Duodenal mucosa (tissue), 2 donors: ENCODE data around the gene FAM111B.

ENCODE experiments used
- H3K27ac ChIP-seq: one replicate; pipeline ENCODE4 v1.7.0; 2013; ENCODE audit warnings: low read depth, low read length
- H3K27me3 ChIP-seq, 2 donors: one replicate each; pipeline ENCODE4 v1.7.0; 2013; ENCODE audit warnings: low read length in 2 of 2, control low read depth in 1 of 2; ENCODE audit not compliant: insufficient read depth in 2 of 2, control insufficient read depth in 1 of 2
- H3K36me3 ChIP-seq, 2 donors: one replicate each; pipeline ENCODE4 v1.7.0; 2013; ENCODE audit warnings: low read length in 2 of 2, control low read depth in 1 of 2; ENCODE audit not compliant: insufficient read depth in 2 of 2, control insufficient read depth in 1 of 2
- H3K4me1 ChIP-seq, 2 donors: one replicate each; pipeline ENCODE4 v1.7.0; 2013; ENCODE audit warnings: low read length in 2 of 2, control low read depth in 1 of 2; ENCODE audit not compliant: insufficient read depth in 2 of 2, control insufficient read depth in 1 of 2
- H3K4me3 ChIP-seq, 2 donors: one replicate each; pipeline ENCODE4 v1.7.0; 2013; ENCODE audit warnings: low read length in 2 of 2, low read depth in 1 of 2
- H3K9ac ChIP-seq, 2 donors: one replicate each; pipeline ENCODE4 v1.7.0; 2013; ENCODE audit warnings: low read length in 2 of 2, low read depth in 1 of 2
- H3K9me3 ChIP-seq, 2 donors: one replicate each; pipeline ENCODE4 v1.7.0; 2013; ENCODE audit warnings: low read length in 2 of 2, control low read depth in 1 of 2; ENCODE audit not compliant: control insufficient read depth in 1 of 2

FAM111B gene

DNA sequence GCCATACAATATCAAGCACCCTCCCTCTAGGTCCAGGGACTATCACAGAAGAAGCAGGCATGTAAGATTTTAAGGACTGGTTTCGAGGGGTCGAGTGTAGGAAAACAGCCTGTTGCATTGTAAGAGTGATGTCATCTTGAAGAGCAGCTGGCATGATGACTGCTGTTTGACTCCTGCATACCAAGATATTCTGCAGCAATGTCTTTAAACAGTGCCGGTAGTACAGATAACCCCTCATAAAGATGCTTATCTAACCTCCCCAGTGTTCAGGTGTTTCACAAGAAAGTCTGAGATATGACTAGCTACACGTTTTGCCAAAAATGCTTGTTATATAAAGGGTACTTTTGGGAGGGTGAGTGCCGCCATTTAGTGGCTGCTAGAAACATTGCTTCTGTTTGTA is 47.6 kb downstream of the FAM111B start:
- Histone ChIP-seq H3K4me1 (no peaks in the 10 kb centered on the region), H3K9me3 (no peaks in the 10 kb centered on the region), H3K36me3 (peaks cover 9 to 12% of the 10 kb centered on the region in 2 donors), H3K4me3 (no peak overlapping the region), H3K27me3 (no peaks in the 10 kb centered on the region), H3K27ac (no peak overlapping the region), H3K9ac (no peak overlapping the region)

DNA sequence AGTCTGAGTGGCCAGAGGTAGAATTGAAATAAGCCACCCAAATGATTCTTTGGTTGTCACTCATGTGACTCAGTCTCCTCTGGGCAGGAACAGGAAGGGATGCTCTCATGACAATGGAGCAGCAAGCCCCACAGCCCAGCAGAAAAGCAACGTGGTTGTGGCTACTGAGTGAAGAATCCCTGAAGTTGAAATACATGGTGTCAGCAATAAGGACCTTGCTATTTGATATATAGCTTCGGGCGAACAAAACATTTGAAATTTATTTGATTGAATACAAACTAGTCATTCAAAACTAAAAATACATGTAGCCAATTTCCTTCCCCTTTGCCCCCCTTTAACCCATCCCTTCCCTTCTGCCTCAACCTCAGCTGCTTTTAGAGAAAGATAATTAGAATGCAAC is 50.4 kb downstream of the FAM111B start:
- no peak overlapping the region for H3K27ac ChIP-seq
- peaks cover 0 to 5% of the 10 kb centered on the region in 2 donors for H3K36me3 ChIP-seq
- no peak overlapping the region for H3K9ac ChIP-seq
- no peaks in the 10 kb centered on the region for H3K9me3 ChIP-seq
- no peaks in the 10 kb centered on the region for H3K4me1 ChIP-seq
- H3K27me3 ChIP-seq = no peaks in the 10 kb centered on the region
- no peak overlapping the region for H3K4me3 ChIP-seq

DNA sequence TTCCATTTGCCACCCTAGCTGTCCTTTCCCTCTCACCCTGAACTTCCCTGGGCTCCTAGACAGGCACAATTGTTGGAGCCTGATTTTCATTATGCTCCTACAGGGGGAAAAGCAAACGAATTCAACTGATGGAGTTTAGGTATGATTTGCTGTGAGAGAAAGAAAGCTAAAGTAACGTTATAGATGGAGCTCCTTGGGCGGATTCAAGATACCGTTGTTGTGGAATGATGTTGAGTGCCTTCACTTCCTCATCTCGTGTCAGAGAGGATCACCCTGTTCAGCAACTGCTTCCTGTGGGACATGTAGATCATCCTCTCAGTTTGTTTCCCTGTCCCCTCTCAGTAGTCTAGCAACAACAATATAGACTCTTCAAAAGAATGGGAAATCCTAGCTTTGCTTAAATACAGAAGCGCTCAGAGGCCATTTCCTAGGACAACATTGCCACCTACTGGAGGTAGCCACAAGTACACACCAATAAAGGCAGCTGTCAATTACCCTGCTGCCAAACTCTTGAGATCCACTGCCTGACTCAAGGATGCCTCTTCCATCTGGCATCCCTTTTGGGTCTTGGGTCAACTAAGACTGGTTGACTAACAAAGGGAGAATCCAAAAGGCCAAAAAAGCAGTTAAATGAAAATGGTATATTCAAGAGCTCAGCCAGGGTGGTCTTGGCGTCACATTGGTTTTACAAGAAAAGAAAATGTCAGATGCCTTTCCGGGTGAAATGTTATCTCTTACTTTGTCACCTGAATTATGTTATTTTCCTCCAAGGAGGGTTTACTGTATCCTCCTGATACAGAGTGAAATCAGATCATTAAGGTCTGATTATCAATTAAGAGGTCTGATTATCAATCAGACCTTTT is 51.4 kb downstream of the FAM111B start:
- Histone ChIP-seq H3K9ac (no peak overlapping the region), H3K36me3 (no peaks in the 10 kb centered on the region), H3K4me1 (no peaks in the 10 kb centered on the region), H3K27me3 (no peaks in the 10 kb centered on the region), H3K27ac (no peak overlapping the region), H3K9me3 (no peaks in the 10 kb centered on the region), H3K4me3 (no peak overlapping the region)

DNA sequence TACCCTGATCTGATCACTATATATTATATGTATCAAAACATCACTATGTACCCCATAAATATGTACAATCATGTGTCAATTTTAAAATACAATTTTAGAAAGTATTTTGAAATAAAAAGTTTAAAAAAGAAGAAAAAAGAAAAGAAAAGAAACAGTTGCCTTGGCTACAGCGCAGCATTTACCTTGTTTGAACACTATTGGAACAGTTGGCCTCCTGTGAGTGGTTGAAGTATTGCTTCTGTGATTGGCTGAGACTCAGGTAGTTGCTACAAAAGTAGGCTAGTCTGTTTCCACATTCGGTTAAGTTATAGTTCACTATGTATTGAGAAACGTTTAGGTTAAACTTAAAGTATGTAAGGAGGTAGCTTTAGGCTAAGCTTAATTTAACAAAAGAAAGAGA is 57.0 kb downstream of the FAM111B start:
- Histone ChIP-seq H3K4me1 (no peaks in the 10 kb centered on the region), H3K27ac (no peak overlapping the region), H3K27me3 (no peaks in the 10 kb centered on the region), H3K4me3 (no peak overlapping the region), H3K9ac (no peak overlapping the region), H3K36me3 (no peaks in the 10 kb centered on the region), H3K9me3 (no peaks in the 10 kb centered on the region)

DNA sequence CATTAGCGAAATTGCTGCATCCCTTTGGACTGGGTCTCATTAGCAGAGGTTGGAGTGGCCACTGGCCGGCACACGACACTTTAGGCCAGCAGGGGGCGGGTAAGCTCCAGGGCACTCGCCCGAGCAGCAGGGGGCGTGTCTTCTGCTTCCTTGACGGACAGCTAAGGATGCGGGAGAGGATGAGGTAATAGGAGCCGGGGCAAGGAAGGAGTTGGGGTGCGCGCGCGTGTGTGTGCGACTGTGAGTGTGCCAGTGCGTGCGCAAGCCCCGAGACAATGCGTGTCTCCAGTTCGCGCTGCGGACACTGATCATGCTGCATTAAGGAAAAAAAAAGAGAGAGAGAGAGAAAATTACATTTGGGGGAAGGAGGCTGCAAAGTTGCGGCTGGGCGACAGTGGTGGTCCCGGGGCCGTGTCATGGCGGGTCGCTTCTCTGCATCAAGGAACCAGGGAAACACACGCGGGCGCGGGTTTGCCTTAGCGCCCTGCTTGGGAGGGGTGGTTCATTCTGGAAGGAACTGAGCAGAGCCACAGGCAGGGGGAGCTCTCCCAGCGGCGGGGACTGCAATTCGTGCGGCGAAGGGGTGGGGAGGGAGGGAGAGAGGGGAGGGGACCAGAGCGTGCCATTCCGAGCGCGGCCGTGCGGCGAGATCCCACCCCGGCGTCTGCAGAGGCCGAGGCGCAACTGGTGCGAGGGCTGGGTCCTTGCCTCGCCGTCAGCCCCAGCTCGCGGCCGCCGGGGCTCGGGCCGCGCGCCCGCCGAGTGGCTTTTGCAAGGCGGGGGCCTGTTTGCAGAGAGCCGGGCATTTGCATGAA is 64.7 kb downstream of the FAM111B start, which contains the start of gene DTX4:
Gene DTX4, plus strand, starts transcription at position 625 of the 815 bp plus-strand sequence. CDS start 464 bp downstream, outside the sequence.
- peak within 1 kb of the TSS; percentile 73 to 77 for H3K9ac ChIP-seq
- H3K36me3 ChIP-seq = peaks cover 0 to 8% of the 10 kb centered on the region in 2 donors
- peaks cover 20 to 26% of the 10 kb centered on the region in 2 donors for H3K4me1 ChIP-seq
- no peaks in the 10 kb centered on the region for H3K9me3 ChIP-seq
- peak within 1 kb of the TSS; percentile 75 to 80 for H3K4me3 ChIP-seq
- peak within 1 kb of the TSS; percentile 90 for H3K27ac ChIP-seq
- H3K27me3 ChIP-seq = no peaks in the 10 kb centered on the region

DNA sequence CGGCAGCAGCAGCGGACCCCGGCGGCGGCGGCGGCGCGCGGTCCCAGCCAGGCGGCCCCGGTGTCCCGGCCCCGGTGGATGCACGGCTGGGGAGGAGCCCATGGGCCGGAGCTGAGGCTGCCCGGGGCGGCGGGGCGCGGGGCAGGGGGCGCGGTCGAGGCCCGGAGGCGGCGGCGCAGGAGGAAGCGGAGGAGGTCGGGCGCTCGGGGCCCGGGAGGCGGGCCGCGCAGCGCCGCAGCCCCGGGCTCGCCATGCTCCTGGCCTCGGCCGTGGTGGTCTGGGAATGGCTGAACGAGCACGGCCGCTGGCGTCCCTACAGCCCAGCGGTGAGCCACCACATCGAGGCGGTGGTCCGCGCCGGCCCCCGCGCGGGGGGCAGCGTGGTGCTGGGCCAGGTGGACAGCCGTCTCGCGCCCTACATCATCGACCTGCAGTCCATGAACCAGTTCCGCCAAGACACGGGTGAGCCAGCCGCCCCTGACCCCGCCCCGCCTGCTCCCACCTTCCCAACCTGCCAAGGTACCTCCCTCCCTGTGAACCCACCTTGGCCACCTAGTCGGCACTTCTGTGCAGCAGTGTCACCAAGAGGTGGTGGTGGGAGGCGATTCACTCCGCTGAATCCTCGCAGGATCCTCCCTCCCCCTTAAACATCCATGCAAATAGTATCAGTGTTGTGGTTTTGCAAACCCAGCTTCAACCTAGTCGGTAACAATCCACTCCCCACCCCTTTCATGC is 65.5 kb downstream of the FAM111B start:
- Histone ChIP-seq H3K27me3 (no peaks in the 10 kb centered on the region), H3K9ac (peak overlapping the region; percentile 73 to 77), H3K4me3 (peak overlapping the region; percentile 75 to 80), H3K36me3 (peaks cover 0 to 12% of the 10 kb centered on the region in 2 donors), H3K9me3 (no peaks in the 10 kb centered on the region), H3K4me1 (peaks cover 28 to 32% of the 10 kb centered on the region in 2 donors), H3K27ac (peak overlapping the region; percentile 90)

DNA sequence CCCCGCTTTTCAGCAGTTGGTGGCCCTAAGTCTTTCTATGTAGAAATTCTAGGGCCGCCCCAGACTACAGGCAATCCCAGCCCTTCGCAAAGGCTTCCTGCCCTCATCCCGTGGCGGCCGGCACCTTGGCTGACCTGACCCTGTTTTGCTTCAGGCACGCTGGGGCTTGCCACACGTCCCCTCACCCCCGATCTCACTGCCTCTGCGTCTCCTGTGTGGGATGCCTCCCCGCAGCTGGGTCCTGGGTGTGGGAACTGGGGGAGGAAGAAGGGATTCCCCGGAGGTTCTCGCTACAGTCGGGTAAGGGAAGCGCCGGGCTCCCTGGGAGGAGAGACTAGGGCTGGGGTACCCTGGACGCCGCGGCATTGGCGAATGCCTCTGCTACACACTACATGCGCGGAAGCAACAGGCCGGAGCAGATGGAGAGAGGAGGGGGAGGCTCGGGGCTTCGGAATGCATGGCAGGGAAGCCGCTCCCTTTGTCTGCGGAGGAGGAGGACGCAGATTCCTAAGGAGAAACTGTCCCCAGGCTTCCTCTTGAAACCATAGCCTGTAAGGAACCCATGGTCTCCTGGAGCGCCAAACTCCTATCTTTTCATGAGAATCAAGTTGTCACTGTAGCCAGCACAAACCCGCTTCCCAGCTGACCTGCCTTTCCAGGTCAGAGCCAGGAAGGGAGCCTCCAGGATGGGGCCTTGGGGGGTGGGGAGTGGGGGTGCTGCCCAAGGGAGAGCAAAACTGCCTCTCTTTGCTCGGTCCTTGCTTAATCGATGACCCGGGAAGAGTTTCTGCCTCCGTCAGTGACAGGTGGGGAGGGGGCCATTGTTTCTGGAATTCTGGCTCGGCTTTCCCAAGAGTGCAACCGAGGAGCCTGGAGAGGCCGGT is 66.3 kb downstream of the FAM111B start:
- peaks cover 29 to 37% of the 10 kb centered on the region in 2 donors for H3K4me1 ChIP-seq
- H3K4me3 ChIP-seq = peak overlapping the region; percentile 75 to 80
- H3K27me3 ChIP-seq = no peaks in the 10 kb centered on the region

DNA sequence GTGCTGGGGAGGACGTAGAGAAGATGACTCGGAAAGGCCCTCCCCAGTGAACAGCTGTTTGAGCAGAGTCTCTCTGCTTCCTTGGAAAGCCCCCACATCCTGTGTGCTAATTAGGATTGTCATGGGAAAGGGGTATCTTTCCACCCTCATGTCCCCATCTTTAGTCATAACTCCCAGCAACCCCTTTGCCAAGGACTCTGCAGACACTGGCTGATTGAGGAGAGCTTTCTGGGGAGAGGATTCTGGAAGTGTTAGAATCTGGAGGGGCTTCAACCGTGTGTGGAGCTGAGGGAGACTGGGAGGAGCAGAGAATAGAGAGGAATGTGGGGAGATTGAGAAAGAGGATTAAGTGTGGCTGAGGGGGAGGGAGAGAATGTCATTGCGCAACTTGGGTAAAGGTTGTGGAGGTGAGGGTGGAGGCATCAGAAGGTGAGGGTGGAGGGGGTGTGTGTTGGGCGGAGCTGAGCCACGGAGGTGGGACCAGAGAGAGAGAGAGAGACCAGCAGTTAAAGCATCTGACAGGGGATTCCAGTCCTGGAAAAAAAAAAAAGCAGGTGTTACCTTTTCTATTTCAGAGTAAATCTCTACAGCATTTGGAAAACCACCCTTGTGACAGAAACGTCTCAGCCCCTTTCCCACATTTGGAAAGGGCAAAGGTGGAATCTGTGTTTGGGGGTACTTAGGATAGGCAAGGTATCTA is 67.1 kb downstream of the FAM111B start:
- Histone ChIP-seq H3K4me3 (peak overlapping the region; percentile 75 to 80), H3K27ac (peak overlapping the region; percentile 90), H3K36me3 (peaks cover 0 to 17% of the 10 kb centered on the region in 2 donors), H3K4me1 (peaks cover 29 to 37% of the 10 kb centered on the region in 2 donors), H3K9me3 (no peaks in the 10 kb centered on the region), H3K9ac (peak overlapping the region; percentile 73 to 77), H3K27me3 (no peaks in the 10 kb centered on the region)

More for the DNA sequence above, 66.3 kb downstream of the FAM111B start:
- peak overlapping the region; percentile 73 to 77 for H3K9ac ChIP-seq
- H3K9me3 ChIP-seq = no peaks in the 10 kb centered on the region
- H3K36me3 ChIP-seq = peaks cover 0 to 12% of the 10 kb centered on the region in 2 donors
- H3K27ac ChIP-seq = peak overlapping the region; percentile 90

DNA sequence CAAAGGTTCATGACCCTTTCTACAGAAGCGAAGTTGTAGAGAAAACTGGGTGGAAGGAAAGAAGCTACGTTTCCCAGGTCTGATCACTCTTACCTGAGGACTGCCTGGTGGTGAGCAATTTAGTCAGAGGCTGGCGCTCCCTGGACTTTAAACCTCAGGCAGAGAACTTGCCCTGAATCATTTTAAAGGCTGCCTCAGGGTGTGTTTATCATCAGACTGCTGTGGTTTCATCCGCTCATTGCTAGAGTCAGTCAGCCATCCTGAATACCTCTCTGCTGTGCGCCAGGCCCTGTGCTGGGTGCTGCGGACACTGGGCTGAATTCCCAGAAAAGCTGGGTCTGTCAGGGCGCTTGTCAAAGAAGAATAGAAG is 67.6 kb downstream of the FAM111B start:
- H3K4me1 ChIP-seq = peaks cover 29 to 37% of the 10 kb centered on the region in 2 donors
- no peaks in the 10 kb centered on the region for H3K9me3 ChIP-seq
- H3K9ac ChIP-seq = peak overlapping the region; percentile 27 to 77
- peak overlapping the region; percentile 67 to 75 for H3K4me3 ChIP-seq
- peak overlapping the region; percentile 90 for H3K27ac ChIP-seq
- H3K36me3 ChIP-seq = peaks cover 0 to 17% of the 10 kb centered on the region in 2 donors
- H3K27me3 ChIP-seq = no peaks in the 10 kb centered on the region
